HG02763 (cell line): ENCODE measurements around the gene SAMD4A.

Experiments
- ATAC-seq: cut with Tn5 transposase; IDR thresholded peaks from one replicate; pipeline ENCODE4 v1.9.1; 2021; ENCODE audit warnings: mild to moderate bottlenecking, moderate library complexity; ENCODE audit not compliant: unreplicated experiment

The SAMD4A gene

GRCh38 chr14:54697803-54698202 lies 130.9 kb downstream of the SAMD4A start:
- no peak for ATAC-seq

GRCh38 chr14:54698501-54698900 lies 131.6 kb downstream of the SAMD4A start:
- ATAC-seq: no peak

- no peak for ATAC-seq
Measured at GRCh38 chr14:54698966-54699530, 132.1 kb downstream of the SAMD4A start.

GRCh38 chr14:54699735-54700134 lies 132.8 kb downstream of the SAMD4A start:
- no peak for ATAC-seq

- no peak for ATAC-seq
Measured at GRCh38 chr14:54700717-54701116, 133.8 kb downstream of the SAMD4A start.

- no peak for ATAC-seq
Measured at GRCh38 chr14:54702014-54702491, 135.1 kb downstream of the SAMD4A start.

GRCh38 chr14:54702492-54702891 lies 135.6 kb downstream of the SAMD4A start:
- ATAC-seq: no peak

GRCh38 chr14:54703082-54703481 lies 136.2 kb downstream of the SAMD4A start:
- no peak for ATAC-seq

- ATAC-seq: no peak
Measured at GRCh38 chr14:54703724-54704123, 136.8 kb downstream of the SAMD4A start.

GRCh38 chr14:54704768-54705167 lies 137.8 kb downstream of the SAMD4A start:
- no peak for ATAC-seq

- ATAC-seq: no peak
Measured at GRCh38 chr14:54706769-54707168, 139.8 kb downstream of the SAMD4A start.

- no peak for ATAC-seq
Measured at GRCh38 chr14:54708161-54708560, 141.2 kb downstream of the SAMD4A start.

GRCh38 chr14:54708982-54709381 lies 142.1 kb downstream of the SAMD4A start:
- no peak for ATAC-seq

GRCh38 chr14:54709444-54709843 lies 142.5 kb downstream of the SAMD4A start:
- peak; percentile 69 for ATAC-seq

GRCh38 chr14:54709867-54710266 lies 142.9 kb downstream of the SAMD4A start:
- ATAC-seq: no peak

GRCh38 chr14:54711312-54711711 lies 144.4 kb downstream of the SAMD4A start:
- no peak for ATAC-seq

GRCh38 chr14:54711812-54712464 lies 145.0 kb downstream of the SAMD4A start:
- no peak for ATAC-seq

- ATAC-seq: no peak
Measured at GRCh38 chr14:54712465-54713200, 145.7 kb downstream of the SAMD4A start.

- no peak for ATAC-seq
Measured at GRCh38 chr14:54713379-54713778, 146.5 kb downstream of the SAMD4A start.

- no peak for ATAC-seq
Measured at GRCh38 chr14:54715239-54715638, 148.3 kb downstream of the SAMD4A start.

- ATAC-seq: no peak
Measured at GRCh38 chr14:54715811-54716210, 148.9 kb downstream of the SAMD4A start.

GRCh38 chr14:54716862-54717261 lies 149.9 kb downstream of the SAMD4A start:
- no peak for ATAC-seq
